ENCODE results near the gene ANK3.

GRCh38 chr10:60394446-60394845 is 4.8 kb upstream of the ANK3 start:
- TF ChIP-seq, protein P1, sequence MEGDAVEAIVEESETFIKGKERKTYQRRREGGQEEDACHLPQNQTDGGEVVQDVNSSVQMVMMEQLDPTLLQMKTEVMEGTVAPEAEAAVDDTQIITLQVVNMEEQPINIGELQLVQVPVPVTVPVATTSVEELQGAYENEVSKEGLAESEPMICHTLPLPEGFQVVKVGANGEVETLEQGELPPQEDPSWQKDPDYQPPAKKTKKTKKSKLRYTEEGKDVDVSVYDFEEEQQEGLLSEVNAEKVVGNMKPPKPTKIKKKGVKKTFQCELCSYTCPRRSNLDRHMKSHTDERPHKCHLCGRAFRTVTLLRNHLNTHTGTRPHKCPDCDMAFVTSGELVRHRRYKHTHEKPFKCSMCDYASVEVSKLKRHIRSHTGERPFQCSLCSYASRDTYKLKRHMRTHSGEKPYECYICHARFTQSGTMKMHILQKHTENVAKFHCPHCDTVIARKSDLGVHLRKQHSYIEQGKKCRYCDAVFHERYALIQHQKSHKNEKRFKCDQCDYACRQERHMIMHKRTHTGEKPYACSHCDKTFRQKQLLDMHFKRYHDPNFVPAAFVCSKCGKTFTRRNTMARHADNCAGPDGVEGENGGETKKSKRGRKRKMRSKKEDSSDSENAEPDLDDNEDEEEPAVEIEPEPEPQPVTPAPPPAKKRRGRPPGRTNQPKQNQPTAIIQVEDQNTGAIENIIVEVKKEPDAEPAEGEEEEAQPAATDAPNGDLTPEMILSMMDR (IDR thresholded peaks at IDR 0.05): no peak
- TF ChIP-seq POLR2A (IDR thresholded peaks at IDR 0.05): no peak
